SK-N-SH (cell line): ENCODE results near the gene LYRM2.

ENCODE experiments used
- JUND ChIP-seq: IDR thresholded peaks from 2 replicates; pipeline ENCODE4 v1.4.0; 2012
- MAX ChIP-seq: IDR thresholded peaks from 2 replicates; pipeline ENCODE4 v1.4.0; 2012; ENCODE audit warnings: low read depth
- MEF2A ChIP-seq: IDR thresholded peaks from 2 replicates; pipeline ENCODE4 v1.4.0; 2012; ENCODE audit warnings: low read depth, borderline replicate concordance
- NFIC ChIP-seq: IDR thresholded peaks from 2 replicates; pipeline ENCODE4 v1.4.0; 2012; ENCODE audit warnings: borderline replicate concordance
- TF ChIP-seq, protein P1 (sequence below): fragments of 200-600 bp; sonication (generic); IDR thresholded peaks from 2 replicates; pipeline ENCODE4 v1.6.1; 2017; ENCODE audit warnings: antibody characterized with exemption, mild to moderate bottlenecking, moderate library complexity
- TF ChIP-seq, protein P2 (sequence below): IDR thresholded peaks from 2 replicates; pipeline ENCODE4 v1.4.0; 2012; ENCODE audit warnings: low read depth, borderline replicate concordance
- TF ChIP-seq, protein P3 (sequence below): IDR thresholded peaks from 2 replicates; pipeline ENCODE4 v1.4.0; 2012; ENCODE audit warnings: low read depth, borderline replicate concordance

DNA sequence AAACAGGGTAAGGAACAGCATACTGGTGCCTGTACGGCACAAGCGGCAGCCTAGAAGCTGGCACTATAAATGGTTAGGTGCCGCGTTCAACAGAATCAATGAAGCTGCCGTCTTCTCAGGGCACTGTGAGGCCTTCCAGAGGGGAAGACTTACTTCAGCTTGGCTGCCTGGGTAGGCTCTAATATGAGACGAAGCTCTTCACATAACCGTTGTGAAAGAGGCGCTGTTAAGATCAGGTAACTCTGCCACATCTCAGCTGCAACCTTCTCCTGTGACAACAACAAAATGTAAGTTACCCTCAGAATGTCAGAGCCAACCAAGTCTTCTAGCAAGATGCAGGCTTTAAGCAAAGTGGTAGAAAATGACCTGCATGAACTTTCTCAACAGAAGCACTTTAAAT lies 12.0 kb upstream of the LYRM2 start:
- TF ChIP-seq, protein P1, sequence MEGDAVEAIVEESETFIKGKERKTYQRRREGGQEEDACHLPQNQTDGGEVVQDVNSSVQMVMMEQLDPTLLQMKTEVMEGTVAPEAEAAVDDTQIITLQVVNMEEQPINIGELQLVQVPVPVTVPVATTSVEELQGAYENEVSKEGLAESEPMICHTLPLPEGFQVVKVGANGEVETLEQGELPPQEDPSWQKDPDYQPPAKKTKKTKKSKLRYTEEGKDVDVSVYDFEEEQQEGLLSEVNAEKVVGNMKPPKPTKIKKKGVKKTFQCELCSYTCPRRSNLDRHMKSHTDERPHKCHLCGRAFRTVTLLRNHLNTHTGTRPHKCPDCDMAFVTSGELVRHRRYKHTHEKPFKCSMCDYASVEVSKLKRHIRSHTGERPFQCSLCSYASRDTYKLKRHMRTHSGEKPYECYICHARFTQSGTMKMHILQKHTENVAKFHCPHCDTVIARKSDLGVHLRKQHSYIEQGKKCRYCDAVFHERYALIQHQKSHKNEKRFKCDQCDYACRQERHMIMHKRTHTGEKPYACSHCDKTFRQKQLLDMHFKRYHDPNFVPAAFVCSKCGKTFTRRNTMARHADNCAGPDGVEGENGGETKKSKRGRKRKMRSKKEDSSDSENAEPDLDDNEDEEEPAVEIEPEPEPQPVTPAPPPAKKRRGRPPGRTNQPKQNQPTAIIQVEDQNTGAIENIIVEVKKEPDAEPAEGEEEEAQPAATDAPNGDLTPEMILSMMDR, result no peak
- TF ChIP-seq MAX (no peak), MEF2A (no peak), NFIC (no peak), JUND (no peak)
- TF ChIP-seq, protein P2, sequence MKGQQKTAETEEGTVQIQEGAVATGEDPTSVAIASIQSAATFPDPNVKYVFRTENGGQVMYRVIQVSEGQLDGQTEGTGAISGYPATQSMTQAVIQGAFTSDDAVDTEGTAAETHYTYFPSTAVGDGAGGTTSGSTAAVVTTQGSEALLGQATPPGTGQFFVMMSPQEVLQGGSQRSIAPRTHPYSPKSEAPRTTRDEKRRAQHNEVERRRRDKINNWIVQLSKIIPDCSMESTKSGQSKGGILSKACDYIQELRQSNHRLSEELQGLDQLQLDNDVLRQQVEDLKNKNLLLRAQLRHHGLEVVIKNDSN, result no peak
- TF ChIP-seq, protein P3, sequence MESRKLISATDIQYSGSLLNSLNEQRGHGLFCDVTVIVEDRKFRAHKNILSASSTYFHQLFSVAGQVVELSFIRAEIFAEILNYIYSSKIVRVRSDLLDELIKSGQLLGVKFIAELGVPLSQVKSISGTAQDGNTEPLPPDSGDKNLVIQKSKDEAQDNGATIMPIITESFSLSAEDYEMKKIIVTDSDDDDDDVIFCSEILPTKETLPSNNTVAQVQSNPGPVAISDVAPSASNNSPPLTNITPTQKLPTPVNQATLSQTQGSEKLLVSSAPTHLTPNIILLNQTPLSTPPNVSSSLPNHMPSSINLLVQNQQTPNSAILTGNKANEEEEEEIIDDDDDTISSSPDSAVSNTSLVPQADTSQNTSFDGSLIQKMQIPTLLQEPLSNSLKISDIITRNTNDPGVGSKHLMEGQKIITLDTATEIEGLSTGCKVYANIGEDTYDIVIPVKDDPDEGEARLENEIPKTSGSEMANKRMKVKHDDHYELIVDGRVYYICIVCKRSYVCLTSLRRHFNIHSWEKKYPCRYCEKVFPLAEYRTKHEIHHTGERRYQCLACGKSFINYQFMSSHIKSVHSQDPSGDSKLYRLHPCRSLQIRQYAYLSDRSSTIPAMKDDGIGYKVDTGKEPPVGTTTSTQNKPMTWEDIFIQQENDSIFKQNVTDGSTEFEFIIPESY, result no peak
